K562 (cell line): ENCODE measurements around the gene PLEKHA6. TPM values are rescaled to one million over a fixed set of nuclear protein-coding genes. Genes with fewer than 3 reads are reported as not detected.

ENCODE experiments used
- ASH1L ChIP-seq: fragments of 450-650 bp; IDR thresholded peaks from 2 replicates; pipeline ENCODE4 v1.6.1; 2018; ENCODE audit warnings: borderline replicate concordance, mild to moderate bottlenecking, low read depth; ENCODE audit not compliant: partially characterized antibody
- CREB1 ChIP-seq, 2 experiments: sonication (generic) in 1 of 2; formaldehyde crosslinking in 1 of 2; IDR thresholded peaks; 2 replicates each; pipeline versions ENCODE4 v1.6.1 to v1.8.0; 2012 to 2022; ENCODE audit warnings: inconsistent platforms in 1 of 2, mild to moderate bottlenecking in 1 of 2, missing genetic modification reagents in 1 of 2, moderate library complexity in 1 of 2
- ETV5 ChIP-seq: sonication (generic); formaldehyde crosslinking; IDR thresholded peaks from 2 replicates; pipeline ENCODE4 v1.4.0; 2020; ENCODE audit warnings: low read depth, mild to moderate bottlenecking, missing genetic modification reagents
- ETV6 ChIP-seq, 3 experiments: fragments of 150-350 bp in 1 of 3; sonication (generic) in 1 of 3; formaldehyde crosslinking in 1 of 3; IDR thresholded peaks; 2 replicates each; pipeline versions ENCODE4 v1.6.1 to v1.8.0; 2014 to 2022; ENCODE audit warnings: borderline replicate concordance in 2 of 3, low read depth in 2 of 3, antibody characterized with exemption in 1 of 3, low read length in 1 of 3, mild to moderate bottlenecking in 1 of 3, missing genetic modification reagents in 1 of 3
- EWSR1 ChIP-seq: fragments of 450-650 bp; IDR thresholded peaks from 2 replicates; pipeline ENCODE4 v1.6.1; 2018; ENCODE audit warnings: borderline replicate concordance, mild to moderate bottlenecking, low read depth, moderate library complexity; ENCODE audit not compliant: partially characterized antibody
- IFI16 ChIP-seq: fragments of 250-450 bp; sonication (Bioruptor Pico); IDR thresholded peaks from 2 replicates; pipeline ENCODE4 v2.1.2; 2022; ENCODE audit warnings: mild to moderate bottlenecking, inconsistent platforms
- LARP7 ChIP-seq: fragments of 450-650 bp; IDR thresholded peaks from 2 replicates; pipeline ENCODE4 v1.6.1; 2016
- MAZ ChIP-seq, 2 experiments: fragments of 450-650 bp in 1 of 2; sonication (generic) in 1 of 2; formaldehyde crosslinking; IDR thresholded peaks in 1 of 2; conservative IDR thresholded peaks in 1 of 2; 2 replicates each; pipeline versions ENCODE4 v1.4.0 to v1.5.0; 2020; ENCODE audit warnings: mild to moderate bottlenecking in 1 of 2, missing genetic modification reagents in 1 of 2
- MYC ChIP-seq, 2 experiments: fragments of 250-450 bp in 1 of 2; sonication (Bioruptor Pico) in 1 of 2; IDR thresholded peaks; 2 replicates each; pipeline versions ENCODE4 v1.5.1 to v1.6.1; 2012 to 2021; ENCODE audit warnings: low read depth in 2 of 2, borderline replicate concordance in 1 of 2, improper control_type of control experiment in 1 of 2, low read length in 1 of 2, mild to moderate bottlenecking in 1 of 2, moderate library complexity in 1 of 2
- PHB2 ChIP-seq: fragments of 450-650 bp; IDR thresholded peaks from 2 replicates; pipeline ENCODE4 v1.6.1; 2017; ENCODE audit warnings: low read depth
- SMARCE1 ChIP-seq: fragments of 450-650 bp; IDR thresholded peaks from 2 replicates; pipeline ENCODE4 v1.7.1; 2016; ENCODE audit warnings: mild to moderate bottlenecking
- SP1 ChIP-seq: sonication (generic); formaldehyde crosslinking; IDR thresholded peaks from 2 replicates; pipeline ENCODE4 v1.8.1; 2022; ENCODE audit warnings: mild to moderate bottlenecking, missing genetic modification reagents
- SRSF7 ChIP-seq: fragments of 200-400 bp; formaldehyde crosslinking; optimal IDR thresholded peaks from 2 replicates; pipeline ENCODE3; 2017; ENCODE audit warnings: mild to moderate bottlenecking, low read depth, low read length
- ZKSCAN3 ChIP-seq: fragments of 250-450 bp; sonication (Bioruptor Pico); IDR thresholded peaks from 2 replicates; pipeline ENCODE4 v1.4.0; 2020
- polyA plus RNA-seq, 8 experiments: library from polyadenylated mRNA; depleted of rRNA in 4 of 8; stranded (reverse) in 5 of 8; unstranded in 3 of 8; fragments of >200 nt; fragmentation: Nextera tagmentation in 2 of 8; fragmentation: Illumina TruSeq in 1 of 8; extraction: Ambion mirVana in 2 of 8; extraction: Trizol in 1 of 8; gene quantifications; 2 replicates each; pipeline versions ENCODE4 v1.2.1 to v1.2.3, GENCODE V29; 2011 to 2014; ENCODE audit warnings: inconsistent platforms in 1 of 8, missing spikeins in 1 of 8
- total RNA-seq, 7 experiments: library from RNA; depleted of rRNA in 6 of 7; stranded (reverse); fragments of >200 nt in 6 of 7; fragmentation: Illumina TruSeq in 2 of 7; extraction: Trizol in 2 of 7; gene quantifications; 2 replicates each; pipeline versions ENCODE4 v1.2.1 to v1.2.3, GENCODE V29; 2011 to 2021; ENCODE audit warnings: low replicate concordance in 1 of 7
- TF ChIP-seq, protein P1 (sequence below): fragments of 250-450 bp; sonication (Bioruptor Pico); IDR thresholded peaks from 2 replicates; pipeline ENCODE4 v1.5.0; 2020; ENCODE audit warnings: mild to moderate bottlenecking, borderline replicate concordance
- TF ChIP-seq, protein P2 (sequence below): sonication (generic); formaldehyde crosslinking; IDR thresholded peaks from 2 replicates; pipeline ENCODE4 v1.8.0; 2022; ENCODE audit warnings: mild to moderate bottlenecking, low read depth, missing genetic modification reagents
- TF ChIP-seq, protein P3 (sequence below), 2 experiments: fragments of 450-650 bp; IDR thresholded peaks; 2 replicates each; pipeline ENCODE4 v1.6.1; 2016
- TF ChIP-seq, protein P4 (sequence below): fragments of 450-650 bp; conservative IDR thresholded peaks from 2 replicates; pipeline ENCODE4 v1.6.1; 2016; ENCODE audit warnings: missing genetic modification characterization, low read depth, mild to moderate bottlenecking, control low read depth, missing compliant biosample characterization

Gene PLEKHA6
- total and polyA plus RNA-seq, 9 of the 15 experiments (the other 6 are each of a cell fraction or from before 2014, with no cell fraction given): under 0.01 to 0.33 (median 0.01) TPM; not detected in 4

DNA sequence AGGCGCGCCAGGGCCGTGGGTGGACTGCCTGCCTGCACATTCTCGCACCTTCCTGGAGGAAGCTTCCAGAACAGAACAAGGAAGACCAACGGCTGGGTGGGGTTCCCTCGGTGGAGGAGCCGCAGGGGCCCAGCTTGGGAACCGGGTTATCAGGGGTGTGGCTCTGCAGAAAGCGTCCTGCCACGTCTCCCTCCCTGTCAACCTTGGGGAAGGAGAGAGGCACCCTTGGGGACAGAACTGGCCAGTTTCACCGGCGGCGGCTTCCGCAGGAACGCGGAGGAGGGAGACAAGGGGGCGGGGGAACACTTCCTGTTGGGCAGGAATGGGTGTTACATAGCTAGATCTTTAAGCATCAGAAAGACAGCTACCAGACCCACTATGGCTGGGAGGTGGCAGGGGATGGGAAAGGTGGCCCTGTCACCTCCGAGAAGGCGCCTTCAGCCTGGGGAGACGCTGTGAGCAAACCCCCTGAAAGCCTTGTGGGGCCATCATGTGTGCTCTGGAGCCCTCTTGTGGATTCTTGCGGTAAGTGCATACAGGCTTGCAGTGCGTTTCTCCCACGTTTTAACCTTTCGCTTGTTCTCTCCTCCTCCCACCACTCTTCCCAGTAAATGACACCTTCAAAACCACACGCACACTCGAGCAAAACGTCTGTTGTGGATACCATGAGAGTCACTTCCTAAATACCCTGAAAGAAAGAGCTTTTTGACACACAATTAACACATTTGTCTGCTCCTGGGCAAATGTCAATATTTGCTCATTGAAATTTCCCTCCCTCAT is 3.8 kb upstream of the PLEKHA6 start (continued):
- TF ChIP-seq, protein P1, sequence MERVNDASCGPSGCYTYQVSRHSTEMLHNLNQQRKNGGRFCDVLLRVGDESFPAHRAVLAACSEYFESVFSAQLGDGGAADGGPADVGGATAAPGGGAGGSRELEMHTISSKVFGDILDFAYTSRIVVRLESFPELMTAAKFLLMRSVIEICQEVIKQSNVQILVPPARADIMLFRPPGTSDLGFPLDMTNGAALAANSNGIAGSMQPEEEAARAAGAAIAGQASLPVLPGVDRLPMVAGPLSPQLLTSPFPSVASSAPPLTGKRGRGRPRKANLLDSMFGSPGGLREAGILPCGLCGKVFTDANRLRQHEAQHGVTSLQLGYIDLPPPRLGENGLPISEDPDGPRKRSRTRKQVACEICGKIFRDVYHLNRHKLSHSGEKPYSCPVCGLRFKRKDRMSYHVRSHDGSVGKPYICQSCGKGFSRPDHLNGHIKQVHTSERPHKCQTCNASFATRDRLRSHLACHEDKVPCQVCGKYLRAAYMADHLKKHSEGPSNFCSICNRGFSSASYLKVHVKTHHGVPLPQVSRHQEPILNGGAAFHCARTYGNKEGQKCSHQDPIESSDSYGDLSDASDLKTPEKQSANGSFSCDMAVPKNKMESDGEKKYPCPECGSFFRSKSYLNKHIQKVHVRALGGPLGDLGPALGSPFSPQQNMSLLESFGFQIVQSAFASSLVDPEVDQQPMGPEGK: peak; percentile 59; the same call in 1 of the 2 replicates
- TF ChIP-seq, protein P2, sequence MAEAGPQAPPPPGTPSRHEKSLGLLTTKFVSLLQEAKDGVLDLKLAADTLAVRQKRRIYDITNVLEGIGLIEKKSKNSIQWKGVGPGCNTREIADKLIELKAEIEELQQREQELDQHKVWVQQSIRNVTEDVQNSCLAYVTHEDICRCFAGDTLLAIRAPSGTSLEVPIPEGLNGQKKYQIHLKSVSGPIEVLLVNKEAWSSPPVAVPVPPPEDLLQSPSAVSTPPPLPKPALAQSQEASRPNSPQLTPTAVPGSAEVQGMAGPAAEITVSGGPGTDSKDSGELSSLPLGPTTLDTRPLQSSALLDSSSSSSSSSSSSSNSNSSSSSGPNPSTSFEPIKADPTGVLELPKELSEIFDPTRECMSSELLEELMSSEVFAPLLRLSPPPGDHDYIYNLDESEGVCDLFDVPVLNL (CRISPR knock-in tag): no peak
- TF ChIP-seq PHB2 (0 out of 2 replicates have a peak, but pooled peaks have one; percentile 15), ETV5 (CRISPR knock-in tag) (peak; percentile 78), ETV6 (IDR thresholded peaks at IDR 0.05; ENCODE audit: borderline replicate concordance in 1 of 2, low read depth in 2 of 2, low read length in 1 of 2) (peak in 1 of 2 experiments; percentile 81; a peak in 2 of 4 replicates), ETV6 (CRISPR knock-in tag; IDR thresholded peaks at IDR 0.05; ENCODE audit: borderline replicate concordance) (no peak), CREB1 (IDR thresholded peaks at IDR 0.05) (no peak), CREB1 (CRISPR knock-in tag; IDR thresholded peaks at IDR 0.05) (peak; percentile 24; the same call in 1 of the 2 replicates), MYC (IDR thresholded peaks at IDR 0.05; ENCODE audit: low read depth, low read length) (peak; percentile 24; the same call in 1 of the 2 replicates), MYC (CRISPR knock-in tag; IDR thresholded peaks at IDR 0.05; ENCODE audit: borderline replicate concordance, low read depth) (no peak), ZKSCAN3 (no peak), SP1 (CRISPR knock-in tag) (peak; percentile 57), SRSF7 (no peak), ASH1L (no peak), EWSR1 (no peak), SMARCE1 (peak; percentile 59; the same call in 1 of the 2 replicates), MAZ (CRISPR knock-in tag; conservative IDR thresholded peaks at IDR 0.05 in 1 of 2, IDR thresholded peaks at IDR 0.05 in 1 of 2) (peak; percentile 81 to 93), LARP7 (peak; percentile 72; the same call in 1 of the 2 replicates), IFI16 (CRISPR knock-in tag) (no peak)
- TF ChIP-seq, protein P3, sequence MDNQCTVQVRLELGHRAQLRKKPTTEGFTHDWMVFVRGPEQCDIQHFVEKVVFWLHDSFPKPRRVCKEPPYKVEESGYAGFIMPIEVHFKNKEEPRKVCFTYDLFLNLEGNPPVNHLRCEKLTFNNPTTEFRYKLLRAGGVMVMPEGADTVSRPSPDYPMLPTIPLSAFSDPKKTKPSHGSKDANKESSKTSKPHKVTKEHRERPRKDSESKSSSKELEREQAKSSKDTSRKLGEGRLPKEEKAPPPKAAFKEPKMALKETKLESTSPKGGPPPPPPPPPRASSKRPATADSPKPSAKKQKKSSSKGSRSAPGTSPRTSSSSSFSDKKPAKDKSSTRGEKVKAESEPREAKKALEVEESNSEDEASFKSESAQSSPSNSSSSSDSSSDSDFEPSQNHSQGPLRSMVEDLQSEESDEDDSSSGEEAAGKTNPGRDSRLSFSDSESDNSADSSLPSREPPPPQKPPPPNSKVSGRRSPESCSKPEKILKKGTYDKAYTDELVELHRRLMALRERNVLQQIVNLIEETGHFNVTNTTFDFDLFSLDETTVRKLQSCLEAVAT (IDR thresholded peaks at IDR 0.05): peak; percentile 47 to 63; a peak in 1 of 4 replicates
- TF ChIP-seq, protein P4, sequence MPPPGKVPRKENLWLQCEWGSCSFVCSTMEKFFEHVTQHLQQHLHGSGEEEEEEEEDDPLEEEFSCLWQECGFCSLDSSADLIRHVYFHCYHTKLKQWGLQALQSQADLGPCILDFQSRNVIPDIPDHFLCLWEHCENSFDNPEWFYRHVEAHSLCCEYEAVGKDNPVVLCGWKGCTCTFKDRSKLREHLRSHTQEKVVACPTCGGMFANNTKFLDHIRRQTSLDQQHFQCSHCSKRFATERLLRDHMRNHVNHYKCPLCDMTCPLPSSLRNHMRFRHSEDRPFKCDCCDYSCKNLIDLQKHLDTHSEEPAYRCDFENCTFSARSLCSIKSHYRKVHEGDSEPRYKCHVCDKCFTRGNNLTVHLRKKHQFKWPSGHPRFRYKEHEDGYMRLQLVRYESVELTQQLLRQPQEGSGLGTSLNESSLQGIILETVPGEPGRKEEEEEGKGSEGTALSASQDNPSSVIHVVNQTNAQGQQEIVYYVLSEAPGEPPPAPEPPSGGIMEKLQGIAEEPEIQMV (tag): no peak
